ENCODE data around the gene ZEB1.

GRCh38 chr10:31350891-31351290 is 31.9 kb downstream of the ZEB1 start:
- TF ChIP-seq EP300 (IDR thresholded peaks at IDR 0.05; ENCODE audit: borderline replicate concordance), result no peak
- TF ChIP-seq USF1 (IDR thresholded peaks at IDR 0.05), result no peak
- no peak for TF ChIP-seq YY1 (IDR thresholded peaks at IDR 0.05; ENCODE audit: low read depth)
- no peak for TF ChIP-seq RAD21 (IDR thresholded peaks at IDR 0.05; ENCODE audit: low read depth)
- no peak for TF ChIP-seq CREB1 (IDR thresholded peaks at IDR 0.05; ENCODE audit: low read depth)
- TF ChIP-seq REST (IDR thresholded peaks at IDR 0.05; ENCODE audit: low read depth), result no peak
- TF ChIP-seq MAX (IDR thresholded peaks at IDR 0.05), result no peak
- no peak for TF ChIP-seq NFIC (IDR thresholded peaks at IDR 0.05)
- TF ChIP-seq FOXM1 (IDR thresholded peaks at IDR 0.05; ENCODE audit: borderline replicate concordance, low read depth), result no peak
- TF ChIP-seq EGR1 (IDR thresholded peaks at IDR 0.05), result no peak
- no peak for TF ChIP-seq TCF12 (IDR thresholded peaks at IDR 0.05; ENCODE audit: low read depth)
